NCI-H748 treated with DMSO at 0.1 percent for 48 hours (cell line): ENCODE data around the gene MBP.

Source experiments
- DNase-seq: peaks from one replicate; lab custom pipeline; 2025; lab: John Stamatoyannopoulos, UW

The MBP gene

DNA sequence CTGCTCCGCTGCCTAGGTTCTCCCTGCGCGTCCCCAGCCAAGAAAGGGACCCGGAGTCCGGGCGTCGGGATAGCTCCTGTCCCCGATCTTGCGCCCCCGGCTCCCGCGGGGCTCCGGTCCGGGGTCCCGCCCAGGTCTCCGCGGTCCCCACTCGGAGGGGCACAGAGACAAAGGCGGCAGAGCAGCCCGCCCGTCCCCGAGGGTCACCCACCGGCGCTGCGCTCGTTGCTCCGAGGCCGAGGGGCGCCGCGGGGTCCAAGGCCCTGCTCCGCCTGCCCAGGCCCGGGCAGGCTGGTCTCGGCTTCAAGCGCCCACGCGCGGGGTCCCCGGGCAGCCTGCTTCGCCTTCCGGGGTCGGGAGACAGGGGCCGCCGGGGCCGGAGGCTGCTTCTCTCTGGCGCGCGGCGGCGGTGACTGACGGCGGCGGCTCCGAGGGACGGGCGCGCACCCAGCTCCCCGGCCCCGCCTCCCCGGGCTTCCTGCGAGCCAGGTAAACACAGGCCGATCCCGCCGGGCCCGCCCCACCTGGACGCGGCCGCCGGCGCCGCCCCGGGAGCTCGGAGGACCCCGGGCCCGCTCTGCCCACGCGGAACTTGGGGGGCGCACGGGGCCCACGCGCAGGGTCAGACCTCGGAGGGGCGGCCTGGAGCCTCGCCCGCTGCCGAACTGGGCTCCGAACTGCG lies at the start of gene MBP:
Gene MBP (minus strand): TSS at position 415 of the 682 bp plus-strand sequence. CDS start 27,522 bp downstream, outside the sequence.
- DNase-seq: peak; percentile 49

DNA sequence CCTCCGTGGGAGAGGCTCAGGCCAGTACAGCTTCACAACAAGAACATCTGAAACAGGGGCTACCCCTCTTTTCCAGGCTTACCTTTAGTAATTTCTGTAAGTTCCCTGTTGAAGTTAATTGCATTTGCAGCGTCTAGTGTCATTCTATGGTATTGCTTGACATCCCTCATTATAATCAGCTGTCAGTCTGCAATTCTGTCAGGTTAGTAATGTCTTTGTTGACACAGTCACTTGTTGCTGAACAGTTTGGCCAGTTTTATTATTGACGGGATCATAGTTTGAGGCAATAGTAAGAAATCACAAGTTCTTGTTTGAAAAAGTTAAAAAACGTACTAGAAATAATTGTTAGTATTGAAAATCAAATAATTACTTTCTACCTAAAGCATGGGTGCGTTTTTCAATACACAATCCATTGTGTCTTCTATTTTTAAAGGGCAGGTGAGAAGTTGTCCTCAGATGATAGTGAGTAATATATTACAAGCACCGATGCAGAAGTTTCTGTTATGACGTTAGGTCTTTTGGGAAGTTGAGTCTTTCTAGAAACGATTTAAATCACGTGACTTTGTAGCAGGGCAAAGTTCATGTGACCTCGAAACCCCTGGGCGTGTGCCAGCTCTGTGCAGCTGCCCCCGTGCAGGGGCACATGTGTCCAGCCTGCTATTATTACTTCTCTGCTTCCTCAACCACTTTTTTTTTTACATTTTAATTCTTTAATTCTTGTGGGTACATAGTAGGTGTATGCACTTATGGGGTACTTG lies 49.5 kb upstream of the MBP start:
- peak; percentile 16 for DNase-seq

DNA sequence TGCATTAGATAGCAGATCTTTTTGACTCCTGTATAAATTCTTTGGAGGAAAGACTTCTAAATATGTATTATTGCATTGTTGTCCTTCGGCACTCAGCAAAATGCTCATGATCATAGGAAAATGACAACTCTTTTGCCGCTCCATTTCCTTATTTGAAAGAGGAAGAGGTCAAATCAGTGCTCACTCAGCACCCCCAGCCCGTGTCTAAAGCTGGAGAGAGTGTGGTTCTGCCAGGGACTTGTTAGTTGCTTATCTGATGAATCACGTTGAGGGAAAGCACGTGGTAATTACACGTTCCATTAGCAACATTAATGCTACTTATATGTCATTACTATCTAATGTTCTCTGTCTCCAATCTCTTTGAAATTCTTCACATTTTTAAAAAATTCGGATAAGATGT lies 46.0 kb upstream of the MBP start:
- DNase-seq: no peak

DNA sequence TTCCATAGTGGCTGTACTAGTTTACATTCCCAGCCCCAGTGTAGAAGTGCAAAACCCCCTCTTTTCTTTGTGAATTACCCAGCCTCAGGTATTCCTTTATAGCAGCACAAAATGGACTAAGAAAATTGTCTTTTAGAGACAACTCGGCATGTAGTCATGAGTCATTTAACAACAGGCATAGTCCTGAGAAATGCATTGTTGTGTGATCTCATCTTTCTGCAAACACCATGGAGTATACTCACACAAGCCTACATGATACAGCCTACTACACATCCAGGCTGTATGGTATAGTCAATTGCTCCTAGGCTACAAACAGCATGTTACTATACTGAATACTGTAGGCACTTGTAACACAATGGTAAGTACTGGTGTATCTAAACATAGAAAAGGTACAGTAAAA lies 44.4 kb upstream of the MBP start:
- DNase-seq: no peak

DNA sequence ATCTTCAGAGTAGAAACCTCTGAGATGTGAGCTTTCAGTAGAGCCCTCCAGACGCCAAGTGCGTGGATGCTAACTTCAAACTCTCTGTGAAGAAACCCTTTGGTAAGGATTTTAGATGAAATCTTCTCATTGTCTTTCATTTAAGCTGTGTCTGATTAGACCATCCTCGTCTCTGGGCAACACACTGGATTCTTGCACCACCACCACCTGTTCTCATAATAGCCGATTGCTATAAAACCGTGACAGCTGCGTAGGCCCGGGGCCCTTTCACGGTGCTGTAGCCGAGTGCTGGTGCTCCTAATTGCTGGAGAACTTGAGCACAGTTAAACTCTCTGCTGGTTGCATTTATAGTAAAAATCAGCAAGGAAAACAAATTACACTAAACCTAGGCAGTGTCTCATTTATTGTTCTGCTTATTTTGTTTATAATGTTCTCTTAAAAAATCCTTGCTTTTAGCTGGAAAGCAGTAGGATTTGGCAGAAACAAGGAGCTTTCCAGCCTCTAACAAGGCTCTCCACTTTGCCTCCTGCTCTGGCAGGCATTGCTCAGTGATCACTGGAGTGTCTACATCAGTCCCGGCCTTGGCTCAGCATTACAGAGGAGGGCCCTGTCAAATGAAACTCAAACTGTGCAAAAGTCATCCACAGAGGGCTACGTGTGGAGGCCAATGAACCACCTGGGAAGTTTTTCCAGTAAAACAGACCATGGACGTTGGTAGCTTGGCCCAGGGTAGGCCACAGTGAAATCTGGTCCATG lies 40.9 kb upstream of the MBP start:
- DNase-seq: no peak

DNA sequence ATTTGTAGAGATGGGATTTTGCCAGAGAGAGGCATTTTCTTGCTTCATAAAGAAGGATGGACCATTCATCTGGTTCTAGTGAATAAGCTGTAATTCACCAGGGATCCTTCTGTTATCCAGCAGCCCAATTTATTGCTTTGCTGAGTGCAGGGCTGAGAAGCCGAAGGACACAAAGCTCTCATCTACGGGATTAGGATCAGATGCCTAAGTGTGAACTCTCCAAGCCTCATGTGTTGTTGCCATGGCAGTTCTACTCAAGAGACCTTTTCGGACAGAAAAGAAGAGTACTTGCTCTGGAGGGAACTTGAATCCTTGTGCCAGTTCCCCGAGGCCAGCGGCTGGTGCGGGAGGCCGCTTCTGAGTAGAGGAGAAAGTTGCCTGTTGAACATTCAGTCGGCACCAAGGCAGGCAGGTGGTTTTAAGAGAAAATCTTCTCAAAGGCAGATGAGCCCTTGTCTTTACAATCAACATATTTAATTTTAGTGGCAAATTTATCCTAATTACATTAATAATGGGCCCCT lies 38.4 kb upstream of the MBP start:
- DNase-seq: no peak

DNA sequence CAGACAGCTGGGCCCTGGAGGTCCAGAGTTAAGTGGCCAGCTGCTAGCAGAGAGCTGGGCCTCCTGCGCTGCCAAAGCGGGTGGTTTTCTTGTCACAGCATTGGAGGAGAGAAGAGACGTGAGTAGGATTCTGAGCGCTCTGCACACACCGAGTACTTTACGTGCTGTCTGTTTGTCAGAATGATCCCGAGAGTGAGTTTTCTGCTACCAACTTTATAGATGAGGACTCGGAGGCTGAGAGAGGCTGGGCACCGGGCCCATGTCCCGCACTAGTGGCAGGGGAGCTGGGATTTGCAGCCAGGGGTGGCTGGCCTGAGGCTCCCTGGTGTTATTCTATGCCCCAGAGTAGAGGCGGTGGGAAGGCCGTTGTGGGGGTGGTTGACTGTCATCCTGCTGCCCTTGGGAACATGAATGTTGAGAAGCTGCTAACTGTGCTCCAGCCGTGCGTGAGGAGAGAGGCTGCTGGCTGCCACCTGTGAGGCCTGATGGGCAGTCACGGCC lies 36.3 kb upstream of the MBP start:
- no peak for DNase-seq

DNA sequence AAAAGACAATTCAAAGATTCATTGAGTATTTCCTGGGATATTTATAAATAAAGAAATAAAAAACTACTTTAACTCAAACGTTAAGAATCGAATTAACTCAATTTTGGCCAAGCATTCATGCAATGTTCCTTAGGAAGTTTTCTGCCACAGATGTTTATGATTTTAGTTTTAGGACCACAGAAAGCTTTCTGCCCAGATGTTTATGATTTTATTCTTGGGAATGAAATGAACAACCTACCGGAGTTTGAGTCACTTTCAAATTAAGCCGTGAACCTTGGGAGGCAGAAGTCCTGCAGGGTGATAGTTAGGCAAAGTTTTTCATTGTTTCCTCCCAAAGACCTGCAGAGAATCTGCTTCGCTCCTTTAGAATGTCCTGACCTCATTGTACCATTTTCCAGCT lies 34.7 kb upstream of the MBP start:
- DNase-seq: no peak

DNA sequence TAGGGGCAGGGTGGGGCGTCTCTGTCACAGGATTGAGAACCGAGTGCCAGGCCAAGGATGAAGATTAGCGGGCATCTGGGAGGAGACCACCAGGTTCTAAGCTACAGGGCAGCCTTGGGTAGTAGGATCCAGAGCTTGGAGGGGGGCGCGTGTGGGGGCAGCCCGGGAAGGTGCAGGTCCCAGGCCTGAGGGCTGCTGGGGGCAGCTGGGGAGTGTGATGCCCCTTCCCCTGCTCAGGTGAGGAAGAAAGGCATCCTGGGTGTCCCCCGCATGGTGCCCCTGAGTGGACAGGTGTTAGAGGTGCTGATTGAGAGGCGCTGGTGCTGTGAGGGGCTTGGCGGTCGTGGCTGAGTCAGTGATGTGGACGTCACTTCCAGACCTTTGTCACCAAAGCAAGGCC lies 33.9 kb upstream of the MBP start:
- no peak for DNase-seq

DNA sequence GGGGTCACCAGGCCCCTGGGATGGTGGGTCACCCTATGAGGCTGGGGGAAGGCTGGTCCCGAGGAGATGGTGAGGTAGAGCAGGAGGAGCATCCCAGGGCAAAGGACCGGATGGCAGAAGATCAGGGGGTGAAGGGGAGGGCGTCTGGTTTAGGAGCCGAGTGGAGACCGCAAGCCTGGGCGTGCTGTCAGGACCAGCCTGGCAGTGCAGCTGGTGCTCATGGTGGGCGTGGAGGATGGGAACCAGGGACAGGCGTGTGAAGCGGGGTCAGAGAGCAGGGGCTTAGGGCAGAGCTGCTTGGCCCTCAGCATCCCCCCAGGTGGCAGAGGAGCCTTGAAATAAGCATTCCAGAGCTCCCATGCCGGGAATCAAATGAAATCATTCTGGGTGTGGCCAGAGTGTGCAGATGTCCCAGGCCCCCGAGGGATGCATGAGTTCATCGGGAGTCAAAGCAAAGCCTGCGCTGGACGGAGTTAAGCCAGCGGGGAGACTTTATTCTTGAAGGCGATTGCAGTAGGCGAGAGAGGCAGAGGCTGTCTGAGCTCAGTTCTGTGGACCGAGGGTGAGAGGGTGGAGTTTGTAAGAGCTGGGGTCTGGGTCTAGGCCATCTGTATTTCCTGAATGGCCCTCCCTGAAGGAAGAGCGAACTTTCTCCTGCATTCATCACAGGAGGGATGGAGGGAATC lies 33.1 kb upstream of the MBP start:
- no peak for DNase-seq

DNA sequence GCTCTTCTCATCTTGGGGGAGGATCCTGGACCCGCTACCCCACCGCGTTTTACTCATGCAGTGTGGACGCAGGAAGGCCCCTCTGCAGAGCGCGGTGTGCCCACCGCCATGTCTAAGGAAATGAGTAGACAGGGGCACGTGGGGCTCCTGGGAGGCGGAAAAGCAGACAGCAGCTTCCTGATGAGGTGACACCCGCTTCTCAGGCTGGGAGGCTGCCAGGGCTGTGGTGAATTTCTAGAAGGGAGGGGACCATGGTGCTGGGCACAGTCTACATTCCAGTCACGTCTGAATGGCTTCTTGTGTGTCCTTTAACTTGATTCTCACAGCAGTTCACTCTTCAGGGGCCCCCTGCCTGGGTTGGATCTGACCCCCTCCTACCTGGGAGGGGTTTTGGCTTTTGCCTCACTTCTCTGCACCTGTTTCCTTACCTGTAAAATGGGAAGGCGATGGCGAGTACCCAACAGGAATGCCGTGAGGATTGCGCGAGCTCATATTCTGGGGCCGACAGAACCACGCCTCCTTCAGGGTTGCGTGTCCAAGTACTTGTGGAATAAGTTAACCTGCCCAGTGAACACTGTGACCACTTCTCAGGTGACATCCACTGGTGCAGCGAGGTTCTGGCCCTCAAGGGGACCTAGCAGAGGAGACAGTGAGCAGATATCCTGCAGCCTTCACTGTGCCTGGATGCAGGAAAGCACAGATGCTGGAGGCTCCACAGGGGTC lies 32.3 kb upstream of the MBP start:
- no peak for DNase-seq

DNA sequence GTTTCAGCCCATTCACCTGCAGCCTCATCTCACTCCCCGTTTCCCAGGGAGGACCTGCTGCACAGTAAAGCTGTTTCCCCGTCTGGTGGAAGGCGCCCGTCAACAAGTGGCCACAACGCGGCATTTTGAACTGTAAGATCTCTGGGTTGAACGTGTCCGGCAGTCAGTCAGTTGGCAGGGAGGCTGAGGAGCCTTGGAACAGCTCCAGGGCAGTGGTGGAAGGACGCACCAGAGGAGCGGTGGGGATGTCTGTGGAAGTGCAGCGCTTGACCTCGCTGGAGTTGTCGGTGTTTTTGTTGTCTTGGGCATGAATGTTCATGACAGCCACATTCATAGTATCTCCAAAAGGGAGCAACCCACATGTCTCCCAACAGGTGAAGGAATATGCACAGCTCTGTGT lies 31.4 kb upstream of the MBP start:
- DNase-seq: no peak

DNA sequence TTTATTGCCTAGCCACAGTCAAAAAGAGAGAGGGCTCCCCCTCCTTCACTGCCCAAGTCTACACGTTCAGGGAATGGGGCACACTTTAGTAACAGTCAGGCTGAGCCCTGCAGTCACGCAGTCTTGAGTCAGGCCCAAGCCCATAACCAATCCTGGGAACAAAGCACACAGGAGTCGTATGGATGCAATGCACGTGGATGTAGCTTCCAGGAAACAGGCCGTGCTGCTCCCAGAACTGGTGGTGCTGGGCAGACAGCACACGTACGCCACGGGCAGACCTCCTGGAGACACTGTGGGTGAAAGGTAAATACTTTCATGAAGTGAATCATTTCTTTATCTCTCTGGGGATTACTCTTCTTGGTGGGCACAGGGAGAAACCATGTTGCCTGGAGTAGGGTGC lies 30.0 kb upstream of the MBP start:
- no peak for DNase-seq

DNA sequence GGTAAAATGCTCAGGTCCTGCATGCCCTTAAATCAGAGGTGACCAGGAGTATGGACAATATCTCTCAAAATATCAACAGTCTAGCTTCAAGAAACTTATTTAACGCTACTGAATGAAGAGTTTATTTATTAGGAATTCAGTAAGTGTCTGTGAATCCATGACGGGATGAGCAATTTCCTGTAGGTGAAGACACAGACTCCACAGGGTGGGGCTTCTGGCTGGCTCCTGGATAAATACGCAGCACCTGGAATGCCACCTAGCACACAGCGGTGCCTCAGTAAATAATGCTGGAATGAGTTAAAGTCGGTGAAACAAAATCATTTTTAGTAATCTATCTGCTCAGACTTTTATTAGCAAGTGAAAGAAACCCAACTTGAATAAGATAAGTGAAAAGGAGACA lies 29.4 kb upstream of the MBP start:
- no peak for DNase-seq

DNA sequence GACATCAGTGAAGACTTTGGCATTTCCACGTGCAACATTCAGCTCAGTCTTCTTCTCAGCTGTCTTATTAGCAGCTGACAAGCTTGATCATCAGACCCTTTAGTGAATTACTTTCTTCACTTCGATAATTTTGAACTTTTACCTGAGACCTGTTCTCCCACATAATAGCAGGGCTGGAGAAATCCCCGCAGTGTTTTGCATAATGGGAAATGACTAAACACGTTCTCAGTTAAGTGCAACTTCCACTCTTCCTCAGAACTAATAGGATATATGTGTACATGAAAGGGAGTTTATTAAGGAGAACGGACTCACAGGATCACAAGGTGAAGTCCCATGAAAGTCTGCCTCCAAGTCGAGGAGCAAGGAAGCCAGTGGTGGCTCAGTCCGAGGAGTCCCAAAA lies 28.8 kb upstream of the MBP start:
- DNase-seq: no peak

DNA sequence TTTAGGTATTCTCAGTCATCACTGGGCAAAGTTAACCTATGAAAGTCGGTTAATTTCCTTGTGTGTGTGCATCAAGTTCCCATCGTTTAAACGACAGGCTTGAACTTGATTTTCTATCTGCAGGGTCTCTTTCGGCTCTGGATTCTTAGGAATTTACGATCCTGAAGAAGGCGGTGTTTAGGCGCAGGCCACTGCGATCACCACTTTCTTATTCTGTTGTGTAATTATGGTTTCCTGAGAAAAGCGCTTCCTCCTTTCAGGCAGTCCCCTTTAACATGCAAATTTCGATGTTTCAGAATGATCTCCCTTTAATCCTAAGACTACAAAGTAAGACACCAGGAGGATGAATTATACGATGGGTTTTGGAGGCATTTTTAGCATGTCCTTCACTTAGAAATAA lies 27.9 kb upstream of the MBP start:
- DNase-seq: no peak

DNA sequence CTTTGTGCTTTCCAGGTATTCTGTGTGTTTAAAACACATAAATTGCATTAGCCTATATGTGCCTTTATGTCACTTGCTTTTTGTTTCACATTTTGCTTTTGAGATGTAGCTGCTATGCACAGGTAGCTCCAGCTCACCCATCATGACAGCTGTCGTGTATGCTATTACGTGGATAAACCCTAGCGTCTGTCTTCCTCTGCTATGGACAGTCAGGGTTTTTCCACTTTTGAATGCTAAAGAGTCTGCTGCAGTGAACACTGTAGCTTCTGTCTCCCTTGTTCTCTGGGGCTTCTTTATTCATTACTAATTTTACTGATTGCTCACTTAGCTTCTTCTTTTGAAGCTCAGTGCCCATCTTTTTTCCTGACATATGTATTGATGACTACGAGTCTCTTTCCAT lies 24.7 kb upstream of the MBP start:
- DNase-seq: no peak

DNA sequence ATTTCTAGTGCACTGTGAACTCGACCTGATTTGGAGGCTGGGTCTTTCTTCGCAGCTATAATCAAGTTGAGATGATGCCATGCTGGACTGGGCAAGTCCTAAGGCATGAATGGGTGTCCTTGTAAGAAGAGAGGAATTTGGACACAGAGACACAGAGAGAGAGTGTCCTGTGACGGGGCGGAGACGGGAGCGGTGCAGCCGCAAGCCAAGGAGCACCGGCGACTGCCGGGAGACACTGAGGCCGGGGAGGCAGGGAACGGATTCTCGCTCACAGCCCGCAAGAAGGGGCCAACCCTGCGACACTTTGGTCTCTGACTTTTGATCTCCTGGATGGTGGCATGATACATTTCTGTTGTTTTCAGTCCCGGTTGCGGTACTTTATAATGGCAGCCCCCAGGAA lies 22.4 kb upstream of the MBP start:
- no peak for DNase-seq

DNA sequence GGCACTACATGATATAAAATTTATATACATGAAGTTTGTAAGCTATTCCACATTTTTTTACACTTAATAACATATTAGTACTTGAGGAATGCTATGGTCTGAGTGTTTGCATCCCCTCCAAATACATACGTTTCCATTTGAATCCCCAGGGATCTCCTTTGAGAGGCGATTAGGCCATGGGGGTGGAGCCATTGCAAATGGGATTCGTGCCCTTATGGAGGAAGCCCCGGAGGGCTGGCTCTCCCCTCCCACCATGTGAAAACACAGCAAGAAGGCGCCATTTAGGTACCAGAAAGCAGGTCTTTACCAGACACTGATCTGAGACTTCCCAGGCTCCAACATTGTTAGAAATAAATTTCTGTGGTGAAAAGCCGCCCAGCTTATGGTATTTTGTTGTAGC lies 20.8 kb upstream of the MBP start:
- DNase-seq: no peak

DNA sequence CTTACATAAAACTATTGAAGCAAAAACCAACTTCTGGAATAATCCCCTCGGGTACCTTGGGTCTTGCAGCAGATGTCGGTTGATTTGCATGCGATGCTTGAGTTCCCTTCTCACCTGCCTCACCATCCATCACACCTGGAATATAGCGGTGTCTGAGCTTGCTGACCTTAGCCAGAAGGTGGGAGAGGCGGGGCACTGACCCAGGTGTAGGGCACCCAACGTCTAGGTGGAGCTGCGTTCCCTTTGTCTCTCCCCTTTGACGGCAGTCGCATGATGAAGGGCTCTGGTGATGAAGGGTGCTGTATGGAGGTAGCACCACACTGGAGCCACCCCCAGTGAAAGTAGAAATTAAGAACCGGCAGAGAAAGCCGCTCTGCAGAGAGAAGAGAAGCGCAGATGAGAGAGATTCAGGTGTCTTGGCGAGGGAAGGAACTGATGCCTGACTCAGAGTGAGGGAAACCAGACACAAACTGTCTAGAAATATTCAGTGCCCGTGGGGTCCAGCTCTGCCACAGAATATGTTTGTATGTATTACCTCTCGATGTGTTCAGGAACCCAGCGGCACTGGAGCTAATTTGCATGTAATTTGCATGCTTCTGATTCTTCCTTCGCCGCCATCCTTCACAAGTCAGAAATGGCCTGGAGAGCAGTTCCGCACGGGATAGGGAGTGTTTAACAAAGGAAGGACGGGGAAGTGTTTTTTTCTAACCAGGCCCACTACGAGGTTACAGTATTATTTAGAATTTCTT lies 19.4 kb upstream of the MBP start:
- DNase-seq: no peak
